GM12875 (cell line): ENCODE data around the gene RNF38.

Experiments
- H3K4me3 ChIP-seq: one replicate; pipeline ENCODE4 v1.5.1; 2011; ENCODE audit warnings: low read depth, low read length, control low read depth
- TF ChIP-seq, protein P1 (sequence below): IDR thresholded peaks from 2 replicates; pipeline ENCODE4 v1.5.1; 2011; ENCODE audit warnings: low read depth, mild to moderate bottlenecking, control low read depth, inconsistent platforms, low read length, moderate library complexity, borderline replicate concordance; ENCODE audit not compliant: insufficient read depth

Gene RNF38

DNA sequence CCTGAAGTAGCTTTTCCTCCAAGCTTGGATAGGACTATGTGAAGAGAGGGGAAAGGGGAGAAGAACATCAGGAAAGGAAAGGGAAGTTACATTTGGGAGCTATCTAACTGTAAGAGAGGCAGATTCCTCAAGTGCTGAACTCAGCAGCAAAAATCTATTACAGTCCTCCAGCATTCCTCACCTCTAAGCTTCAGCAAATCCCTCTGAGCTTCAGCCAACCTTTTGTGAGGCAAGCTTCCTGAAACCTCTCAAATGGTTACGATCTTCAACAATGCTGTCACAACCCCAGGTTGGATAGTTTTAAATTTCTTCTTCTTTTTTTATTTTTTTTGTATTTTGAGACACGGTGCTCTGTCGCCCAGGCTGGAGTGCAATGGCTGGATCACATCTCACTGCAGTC is 2.5 kb upstream of the RNF38 start:
- H3K4me3 ChIP-seq: no peak overlapping the region
- TF ChIP-seq, protein P1, sequence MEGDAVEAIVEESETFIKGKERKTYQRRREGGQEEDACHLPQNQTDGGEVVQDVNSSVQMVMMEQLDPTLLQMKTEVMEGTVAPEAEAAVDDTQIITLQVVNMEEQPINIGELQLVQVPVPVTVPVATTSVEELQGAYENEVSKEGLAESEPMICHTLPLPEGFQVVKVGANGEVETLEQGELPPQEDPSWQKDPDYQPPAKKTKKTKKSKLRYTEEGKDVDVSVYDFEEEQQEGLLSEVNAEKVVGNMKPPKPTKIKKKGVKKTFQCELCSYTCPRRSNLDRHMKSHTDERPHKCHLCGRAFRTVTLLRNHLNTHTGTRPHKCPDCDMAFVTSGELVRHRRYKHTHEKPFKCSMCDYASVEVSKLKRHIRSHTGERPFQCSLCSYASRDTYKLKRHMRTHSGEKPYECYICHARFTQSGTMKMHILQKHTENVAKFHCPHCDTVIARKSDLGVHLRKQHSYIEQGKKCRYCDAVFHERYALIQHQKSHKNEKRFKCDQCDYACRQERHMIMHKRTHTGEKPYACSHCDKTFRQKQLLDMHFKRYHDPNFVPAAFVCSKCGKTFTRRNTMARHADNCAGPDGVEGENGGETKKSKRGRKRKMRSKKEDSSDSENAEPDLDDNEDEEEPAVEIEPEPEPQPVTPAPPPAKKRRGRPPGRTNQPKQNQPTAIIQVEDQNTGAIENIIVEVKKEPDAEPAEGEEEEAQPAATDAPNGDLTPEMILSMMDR: no peak

- H3K4me3 ChIP-seq: no peak overlapping the region
- TF ChIP-seq, protein P1: no peak
These were observed 1.9 kb upstream of the RNF38 start for GRCh38 chr9:36401897-36402480.

GRCh38 chr9:36401164-36401740 is 1.2 kb upstream of the RNF38 start:
- H3K4me3 ChIP-seq: peak overlapping the region; percentile 83
- TF ChIP-seq, protein P1: no peak

- TF ChIP-seq, protein P1: no peak
These were observed 479 bp upstream of the RNF38 start for GRCh38 chr9:36400332-36401163.

DNA sequence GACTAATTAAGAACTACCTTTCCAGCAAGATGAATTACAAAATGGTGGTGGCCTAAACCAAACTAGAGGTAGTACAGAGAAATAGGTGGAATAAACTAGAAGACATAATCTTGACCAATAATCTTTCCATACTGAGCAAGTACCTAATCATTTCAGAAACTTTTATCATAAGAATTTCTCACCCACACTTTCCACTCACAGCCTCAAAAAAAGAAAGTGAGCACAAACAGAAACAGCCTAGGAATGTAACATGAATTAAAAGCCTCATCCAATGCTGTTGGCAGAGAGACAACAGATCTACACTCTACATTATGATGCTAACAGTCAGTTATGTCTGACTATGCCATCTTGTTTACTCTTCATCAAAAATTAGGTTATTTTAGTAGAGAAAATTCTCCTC is 1.3 kb downstream of the RNF38 start:
- H3K4me3 ChIP-seq: no peak overlapping the region

More at GRCh38 chr9:36400332-36401163, 479 bp upstream of the RNF38 start:
- H3K4me3 ChIP-seq: peak overlapping the region; percentile 83

DNA sequence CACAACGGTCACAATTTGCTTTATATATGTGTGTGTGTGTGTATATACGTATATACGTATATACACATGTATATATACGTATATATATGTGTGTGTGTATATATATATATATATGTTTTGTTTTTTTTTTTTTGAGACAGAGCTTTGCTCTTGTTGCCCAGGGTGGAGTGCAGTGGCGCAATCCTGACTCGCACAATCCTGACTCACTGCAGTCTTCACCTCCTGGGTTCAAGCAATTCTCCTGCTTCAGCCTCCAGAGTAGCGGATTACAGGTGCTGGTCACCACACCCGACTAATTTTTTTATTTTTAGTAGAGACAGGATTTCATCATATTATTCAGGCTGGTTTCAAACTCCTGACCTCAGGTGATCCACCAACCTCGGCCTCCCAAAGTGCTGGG is 3.1 kb downstream of the RNF38 start:
- TF ChIP-seq, protein P1: no peak

More for the DNA sequence above, 1.3 kb downstream of the RNF38 start:
- TF ChIP-seq, protein P1: no peak

More for the DNA sequence above, 3.1 kb downstream of the RNF38 start:
- H3K4me3 ChIP-seq: no peak overlapping the region
